Thyroid gland (tissue), 4 donors: ENCODE data around the gene EIF1.

Experiments used
- POLR2A ChIP-seq, 2 donors: fragments of 450-650 bp; IDR thresholded peaks; one replicate each; pipeline ENCODE4 v1.6.1; 2017; ENCODE audit warnings: antibody characterized with exemption in 2 of 2, mild to moderate bottlenecking in 2 of 2, moderate library complexity in 1 of 2
- TF ChIP-seq, protein P1 (sequence below), 6 experiments: fragments of 200-600 bp in 3 of 6; fragments of 450-650 bp in 3 of 6; sonication (generic) in 3 of 6; IDR thresholded peaks; one replicate each; pipeline ENCODE4 v1.5.1; 2016 to 2019; ENCODE audit warnings: antibody characterized with exemption in 6 of 6, mild to moderate bottlenecking in 2 of 6, inconsistent platforms in 1 of 6, moderate library complexity in 1 of 6

GRCh38 chr17:41735744-41736143, 47.1 kb downstream of the EIF1 start:
- no peak for TF ChIP-seq POLR2A (IDR thresholded peaks at IDR 0.05)
- TF ChIP-seq, protein P1, sequence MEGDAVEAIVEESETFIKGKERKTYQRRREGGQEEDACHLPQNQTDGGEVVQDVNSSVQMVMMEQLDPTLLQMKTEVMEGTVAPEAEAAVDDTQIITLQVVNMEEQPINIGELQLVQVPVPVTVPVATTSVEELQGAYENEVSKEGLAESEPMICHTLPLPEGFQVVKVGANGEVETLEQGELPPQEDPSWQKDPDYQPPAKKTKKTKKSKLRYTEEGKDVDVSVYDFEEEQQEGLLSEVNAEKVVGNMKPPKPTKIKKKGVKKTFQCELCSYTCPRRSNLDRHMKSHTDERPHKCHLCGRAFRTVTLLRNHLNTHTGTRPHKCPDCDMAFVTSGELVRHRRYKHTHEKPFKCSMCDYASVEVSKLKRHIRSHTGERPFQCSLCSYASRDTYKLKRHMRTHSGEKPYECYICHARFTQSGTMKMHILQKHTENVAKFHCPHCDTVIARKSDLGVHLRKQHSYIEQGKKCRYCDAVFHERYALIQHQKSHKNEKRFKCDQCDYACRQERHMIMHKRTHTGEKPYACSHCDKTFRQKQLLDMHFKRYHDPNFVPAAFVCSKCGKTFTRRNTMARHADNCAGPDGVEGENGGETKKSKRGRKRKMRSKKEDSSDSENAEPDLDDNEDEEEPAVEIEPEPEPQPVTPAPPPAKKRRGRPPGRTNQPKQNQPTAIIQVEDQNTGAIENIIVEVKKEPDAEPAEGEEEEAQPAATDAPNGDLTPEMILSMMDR (IDR thresholded peaks at IDR 0.05): no peak
